GM12875 (cell line): ENCODE results near the gene CMTM6.
"Not testable (repeated sequence)": the region's sequence is repeated elsewhere in the genome, so short reads cannot be mapped to it uniquely, and the experiment has no call there.

Source experiments
- H3K4me3 ChIP-seq: one replicate; pipeline ENCODE4 v1.5.1; 2011; ENCODE audit warnings: low read depth, low read length, control low read depth
- CTCF ChIP-seq: IDR thresholded peaks from 2 replicates; pipeline ENCODE4 v1.5.1; 2011; ENCODE audit warnings: low read depth, mild to moderate bottlenecking, control low read depth, inconsistent platforms, low read length, moderate library complexity, borderline replicate concordance; ENCODE audit not compliant: insufficient read depth

CMTM6 gene

GRCh38 chr3:32480604-32481003 is 22.0 kb downstream of the CMTM6 start:
- TF ChIP-seq CTCF: no peak
- H3K4me3 ChIP-seq: no peak overlapping the region

- no peak for TF ChIP-seq CTCF
- H3K4me3 ChIP-seq: no peak overlapping the region
Measured at GRCh38 chr3:32474201-32474600, 28.5 kb downstream of the CMTM6 start.

GRCh38 chr3:32472151-32472550 is 30.5 kb downstream of the CMTM6 start:
- not testable (repeated sequence) for H3K4me3 ChIP-seq

- no peak overlapping the region for H3K4me3 ChIP-seq
- no peak for TF ChIP-seq CTCF
Measured at GRCh38 chr3:32471246-32471645, 31.4 kb downstream of the CMTM6 start.

GRCh38 chr3:32470362-32470761 is 32.3 kb downstream of the CMTM6 start:
- H3K4me3 ChIP-seq: no peak overlapping the region
- TF ChIP-seq CTCF: no peak

- no peak overlapping the region for H3K4me3 ChIP-seq
- TF ChIP-seq CTCF: no peak
Measured at GRCh38 chr3:32469151-32469874, 33.3 kb downstream of the CMTM6 start.

- peak; percentile 99 for TF ChIP-seq CTCF
- peak overlapping the region; percentile 16 for H3K4me3 ChIP-seq
Measured at GRCh38 chr3:32467333-32468070, 35.1 kb downstream of the CMTM6 start.

- H3K4me3 ChIP-seq: not testable (repeated sequence)
Measured at GRCh38 chr3:32466808-32467207, 35.8 kb downstream of the CMTM6 start.

GRCh38 chr3:32464726-32465125 is 37.9 kb downstream of the CMTM6 start:
- H3K4me3 ChIP-seq: not testable (repeated sequence)

GRCh38 chr3:32463415-32463814 is 39.2 kb downstream of the CMTM6 start:
- not testable (repeated sequence) for H3K4me3 ChIP-seq

GRCh38 chr3:32462191-32462986 is 40.3 kb downstream of the CMTM6 start:
- H3K4me3 ChIP-seq: not testable (repeated sequence)
